K562 (cell line): Measurements from ENCODE around the gene MYO1D. TPM values are rescaled to one million over a fixed set of nuclear protein-coding genes. Genes with fewer than 3 reads are reported as not detected.

Experiments used
- ARNT ChIP-seq, 2 experiments: fragments of 450-650 bp; IDR thresholded peaks; 2 replicates each; pipeline ENCODE4 v1.6.1; 2016; ENCODE audit warnings: mild to moderate bottlenecking in 1 of 2
- CBFA2T3 ChIP-seq: fragments of 450-650 bp; IDR thresholded peaks from 2 replicates; pipeline ENCODE4 v1.6.1; 2017
- DPF2 ChIP-seq: fragments of 450-650 bp; IDR thresholded peaks from 2 replicates; pipeline ENCODE4 v1.6.1; 2016
- HDAC1 ChIP-seq, 2 experiments: fragments of 450-650 bp; IDR thresholded peaks; 2 replicates each; pipeline ENCODE4 v1.6.1; 2016 to 2017; ENCODE audit warnings: inconsistent platforms in 1 of 2, mild to moderate bottlenecking in 1 of 2, moderate library complexity in 1 of 2
- HDAC8 ChIP-seq: fragments of 450-650 bp; IDR thresholded peaks from 2 replicates; pipeline ENCODE4 v1.6.1; 2016; ENCODE audit warnings: mild to moderate bottlenecking, missing genetic modification characterization, moderate library complexity, missing compliant biosample characterization
- HIVEP1 ChIP-seq: fragments of 250-450 bp; sonication (Bioruptor Pico); IDR thresholded peaks from 2 replicates; pipeline ENCODE4 v1.4.0; 2020; ENCODE audit warnings: mild to moderate bottlenecking
- HSF4 ChIP-seq: fragments of 250-450 bp; sonication (Bioruptor Pico); IDR thresholded peaks from 2 replicates; pipeline ENCODE4 v2.1.2; 2022; ENCODE audit warnings: mild to moderate bottlenecking, moderate library complexity, borderline replicate concordance
- IRF2 ChIP-seq: sonication (generic); formaldehyde crosslinking; IDR thresholded peaks from 2 replicates; pipeline ENCODE4 v1.8.1; 2022; ENCODE audit warnings: mild to moderate bottlenecking, missing genetic modification reagents
- MEIS2 ChIP-seq: fragments of 450-650 bp; IDR thresholded peaks from 2 replicates; pipeline ENCODE4 v1.6.1; 2014; ENCODE audit warnings: mild to moderate bottlenecking; ENCODE audit not compliant: partially characterized antibody
- SRSF3 ChIP-seq: fragments of 200-400 bp; formaldehyde crosslinking; IDR thresholded peaks from 2 replicates; pipeline ENCODE4 v1.6.1; 2016; ENCODE audit warnings: mild to moderate bottlenecking, low read length, moderate library complexity; ENCODE audit not compliant: insufficient read depth
- STAT5A ChIP-seq: IDR thresholded peaks from 2 replicates; pipeline ENCODE4 v1.6.1; 2012; ENCODE audit warnings: low read length, inconsistent platforms, borderline replicate concordance
- polyA plus RNA-seq, 8 experiments: library from polyadenylated mRNA; depleted of rRNA in 4 of 8; stranded (reverse) in 5 of 8; unstranded in 3 of 8; fragments of >200 nt; fragmentation: Nextera tagmentation in 2 of 8; fragmentation: Illumina TruSeq in 1 of 8; extraction: Ambion mirVana in 2 of 8; extraction: Trizol in 1 of 8; gene quantifications; 2 replicates each; pipeline versions ENCODE4 v1.2.1 to v1.2.3, GENCODE V29; 2011 to 2014; ENCODE audit warnings: inconsistent platforms in 1 of 8, missing spikeins in 1 of 8
- total RNA-seq, 7 experiments: library from RNA; depleted of rRNA in 6 of 7; stranded (reverse); fragments of >200 nt in 6 of 7; fragmentation: Illumina TruSeq in 2 of 7; extraction: Trizol in 2 of 7; gene quantifications; 2 replicates each; pipeline versions ENCODE4 v1.2.1 to v1.2.3, GENCODE V29; 2011 to 2021; ENCODE audit warnings: low replicate concordance in 1 of 7
- TF ChIP-seq, protein P1 (sequence below), 2 experiments: IDR thresholded peaks in 1 of 2; conservative IDR thresholded peaks in 1 of 2; 2 replicates each; pipeline ENCODE4 v1.6.1; 2016; ENCODE audit warnings: low read depth in 2 of 2, mild to moderate bottlenecking in 1 of 2, missing compliant biosample characterization in 1 of 2, missing genetic modification characterization in 1 of 2, moderate library complexity in 1 of 2
- TF ChIP-seq, protein P2 (sequence below): fragments of 200-600 bp; sonication (generic); IDR thresholded peaks from one replicate; pipeline ENCODE4 v1.6.1; 2012; ENCODE audit warnings: mild to moderate bottlenecking, low read depth, low read length, inconsistent platforms

The MYO1D gene
- total and polyA plus RNA-seq, 9 of the 15 experiments (the other 6 are each of a cell fraction or from before 2014, with no cell fraction given): 2.1 to 71.2 (median 45.4) TPM

DNA sequence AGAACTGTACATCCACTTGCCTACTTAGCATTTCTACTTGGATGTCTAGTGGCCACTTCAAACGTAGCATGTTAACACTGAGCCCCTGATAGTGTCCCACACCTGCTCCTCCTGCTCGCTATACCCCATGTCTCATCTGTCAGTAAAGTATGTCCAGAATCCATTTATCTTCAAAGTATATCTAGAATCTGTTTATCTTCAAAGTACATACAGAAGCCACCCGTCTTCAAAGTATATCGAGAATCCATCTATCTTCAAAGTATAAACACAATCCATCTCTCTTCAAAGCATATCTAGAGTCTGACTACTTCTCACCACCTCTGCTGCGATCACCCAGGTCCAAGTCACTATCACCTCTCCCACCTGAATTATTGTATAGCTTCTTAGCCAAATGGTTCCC lies 43.8 kb downstream of the MYO1D start (continued):
- TF ChIP-seq, protein P1, sequence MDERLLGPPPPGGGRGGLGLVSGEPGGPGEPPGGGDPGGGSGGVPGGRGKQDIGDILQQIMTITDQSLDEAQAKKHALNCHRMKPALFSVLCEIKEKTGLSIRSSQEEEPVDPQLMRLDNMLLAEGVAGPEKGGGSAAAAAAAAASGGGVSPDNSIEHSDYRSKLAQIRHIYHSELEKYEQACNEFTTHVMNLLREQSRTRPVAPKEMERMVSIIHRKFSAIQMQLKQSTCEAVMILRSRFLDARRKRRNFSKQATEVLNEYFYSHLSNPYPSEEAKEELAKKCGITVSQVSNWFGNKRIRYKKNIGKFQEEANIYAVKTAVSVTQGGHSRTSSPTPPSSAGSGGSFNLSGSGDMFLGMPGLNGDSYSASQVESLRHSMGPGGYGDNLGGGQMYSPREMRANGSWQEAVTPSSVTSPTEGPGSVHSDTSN (CRISPR knock-in tag; IDR thresholded peaks at IDR 0.05; ENCODE audit: low read depth): no peak
- TF ChIP-seq, protein P1 (tag; conservative IDR thresholded peaks at IDR 0.05; ENCODE audit: low read depth): peak; percentile 49; the same call in 1 of the 2 replicates
- TF ChIP-seq HDAC1 (IDR thresholded peaks at IDR 0.05) (no peak), SRSF3 (no peak), STAT5A (no peak), DPF2 (0 out of 2 replicates have a peak, but pooled peaks have one; percentile 31), HIVEP1 (CRISPR knock-in tag) (no peak), IRF2 (no peak), ARNT (IDR thresholded peaks at IDR 0.05) (no peak), HDAC8 (tag) (no peak), MEIS2 (peak; percentile 50), CBFA2T3 (peak; percentile 58), HSF4 (CRISPR knock-in tag) (no peak)
- TF ChIP-seq, protein P2, sequence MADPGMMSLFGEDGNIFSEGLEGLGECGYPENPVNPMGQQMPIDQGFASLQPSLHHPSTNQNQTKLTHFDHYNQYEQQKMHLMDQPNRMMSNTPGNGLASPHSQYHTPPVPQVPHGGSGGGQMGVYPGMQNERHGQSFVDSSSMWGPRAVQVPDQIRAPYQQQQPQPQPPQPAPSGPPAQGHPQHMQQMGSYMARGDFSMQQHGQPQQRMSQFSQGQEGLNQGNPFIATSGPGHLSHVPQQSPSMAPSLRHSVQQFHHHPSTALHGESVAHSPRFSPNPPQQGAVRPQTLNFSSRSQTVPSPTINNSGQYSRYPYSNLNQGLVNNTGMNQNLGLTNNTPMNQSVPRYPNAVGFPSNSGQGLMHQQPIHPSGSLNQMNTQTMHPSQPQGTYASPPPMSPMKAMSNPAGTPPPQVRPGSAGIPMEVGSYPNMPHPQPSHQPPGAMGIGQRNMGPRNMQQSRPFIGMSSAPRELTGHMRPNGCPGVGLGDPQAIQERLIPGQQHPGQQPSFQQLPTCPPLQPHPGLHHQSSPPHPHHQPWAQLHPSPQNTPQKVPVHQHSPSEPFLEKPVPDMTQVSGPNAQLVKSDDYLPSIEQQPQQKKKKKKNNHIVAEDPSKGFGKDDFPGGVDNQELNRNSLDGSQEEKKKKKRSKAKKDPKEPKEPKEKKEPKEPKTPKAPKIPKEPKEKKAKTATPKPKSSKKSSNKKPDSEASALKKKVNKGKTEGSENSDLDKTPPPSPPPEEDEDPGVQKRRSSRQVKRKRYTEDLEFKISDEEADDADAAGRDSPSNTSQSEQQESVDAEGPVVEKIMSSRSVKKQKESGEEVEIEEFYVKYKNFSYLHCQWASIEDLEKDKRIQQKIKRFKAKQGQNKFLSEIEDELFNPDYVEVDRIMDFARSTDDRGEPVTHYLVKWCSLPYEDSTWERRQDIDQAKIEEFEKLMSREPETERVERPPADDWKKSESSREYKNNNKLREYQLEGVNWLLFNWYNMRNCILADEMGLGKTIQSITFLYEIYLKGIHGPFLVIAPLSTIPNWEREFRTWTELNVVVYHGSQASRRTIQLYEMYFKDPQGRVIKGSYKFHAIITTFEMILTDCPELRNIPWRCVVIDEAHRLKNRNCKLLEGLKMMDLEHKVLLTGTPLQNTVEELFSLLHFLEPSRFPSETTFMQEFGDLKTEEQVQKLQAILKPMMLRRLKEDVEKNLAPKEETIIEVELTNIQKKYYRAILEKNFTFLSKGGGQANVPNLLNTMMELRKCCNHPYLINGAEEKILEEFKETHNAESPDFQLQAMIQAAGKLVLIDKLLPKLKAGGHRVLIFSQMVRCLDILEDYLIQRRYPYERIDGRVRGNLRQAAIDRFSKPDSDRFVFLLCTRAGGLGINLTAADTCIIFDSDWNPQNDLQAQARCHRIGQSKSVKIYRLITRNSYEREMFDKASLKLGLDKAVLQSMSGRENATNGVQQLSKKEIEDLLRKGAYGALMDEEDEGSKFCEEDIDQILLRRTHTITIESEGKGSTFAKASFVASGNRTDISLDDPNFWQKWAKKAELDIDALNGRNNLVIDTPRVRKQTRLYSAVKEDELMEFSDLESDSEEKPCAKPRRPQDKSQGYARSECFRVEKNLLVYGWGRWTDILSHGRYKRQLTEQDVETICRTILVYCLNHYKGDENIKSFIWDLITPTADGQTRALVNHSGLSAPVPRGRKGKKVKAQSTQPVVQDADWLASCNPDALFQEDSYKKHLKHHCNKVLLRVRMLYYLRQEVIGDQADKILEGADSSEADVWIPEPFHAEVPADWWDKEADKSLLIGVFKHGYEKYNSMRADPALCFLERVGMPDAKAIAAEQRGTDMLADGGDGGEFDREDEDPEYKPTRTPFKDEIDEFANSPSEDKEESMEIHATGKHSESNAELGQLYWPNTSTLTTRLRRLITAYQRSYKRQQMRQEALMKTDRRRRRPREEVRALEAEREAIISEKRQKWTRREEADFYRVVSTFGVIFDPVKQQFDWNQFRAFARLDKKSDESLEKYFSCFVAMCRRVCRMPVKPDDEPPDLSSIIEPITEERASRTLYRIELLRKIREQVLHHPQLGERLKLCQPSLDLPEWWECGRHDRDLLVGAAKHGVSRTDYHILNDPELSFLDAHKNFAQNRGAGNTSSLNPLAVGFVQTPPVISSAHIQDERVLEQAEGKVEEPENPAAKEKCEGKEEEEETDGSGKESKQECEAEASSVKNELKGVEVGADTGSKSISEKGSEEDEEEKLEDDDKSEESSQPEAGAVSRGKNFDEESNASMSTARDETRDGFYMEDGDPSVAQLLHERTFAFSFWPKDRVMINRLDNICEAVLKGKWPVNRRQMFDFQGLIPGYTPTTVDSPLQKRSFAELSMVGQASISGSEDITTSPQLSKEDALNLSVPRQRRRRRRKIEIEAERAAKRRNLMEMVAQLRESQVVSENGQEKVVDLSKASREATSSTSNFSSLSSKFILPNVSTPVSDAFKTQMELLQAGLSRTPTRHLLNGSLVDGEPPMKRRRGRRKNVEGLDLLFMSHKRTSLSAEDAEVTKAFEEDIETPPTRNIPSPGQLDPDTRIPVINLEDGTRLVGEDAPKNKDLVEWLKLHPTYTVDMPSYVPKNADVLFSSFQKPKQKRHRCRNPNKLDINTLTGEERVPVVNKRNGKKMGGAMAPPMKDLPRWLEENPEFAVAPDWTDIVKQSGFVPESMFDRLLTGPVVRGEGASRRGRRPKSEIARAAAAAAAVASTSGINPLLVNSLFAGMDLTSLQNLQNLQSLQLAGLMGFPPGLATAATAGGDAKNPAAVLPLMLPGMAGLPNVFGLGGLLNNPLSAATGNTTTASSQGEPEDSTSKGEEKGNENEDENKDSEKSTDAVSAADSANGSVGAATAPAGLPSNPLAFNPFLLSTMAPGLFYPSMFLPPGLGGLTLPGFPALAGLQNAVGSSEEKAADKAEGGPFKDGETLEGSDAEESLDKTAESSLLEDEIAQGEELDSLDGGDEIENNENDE: no peak
